HG03432 (cell line): ENCODE results near the gene CELSR2.
"Not testable (repeated sequence)": the region's sequence is repeated elsewhere in the genome, so short reads cannot be mapped to it uniquely, and the experiment has no call there.

Source experiments
- ATAC-seq: cut with Tn5 transposase; IDR thresholded peaks from one replicate; pipeline ENCODE4 v1.9.1; 2021; ENCODE audit warnings: mild to moderate bottlenecking, moderate library complexity; ENCODE audit not compliant: unreplicated experiment

The CELSR2 gene

DNA sequence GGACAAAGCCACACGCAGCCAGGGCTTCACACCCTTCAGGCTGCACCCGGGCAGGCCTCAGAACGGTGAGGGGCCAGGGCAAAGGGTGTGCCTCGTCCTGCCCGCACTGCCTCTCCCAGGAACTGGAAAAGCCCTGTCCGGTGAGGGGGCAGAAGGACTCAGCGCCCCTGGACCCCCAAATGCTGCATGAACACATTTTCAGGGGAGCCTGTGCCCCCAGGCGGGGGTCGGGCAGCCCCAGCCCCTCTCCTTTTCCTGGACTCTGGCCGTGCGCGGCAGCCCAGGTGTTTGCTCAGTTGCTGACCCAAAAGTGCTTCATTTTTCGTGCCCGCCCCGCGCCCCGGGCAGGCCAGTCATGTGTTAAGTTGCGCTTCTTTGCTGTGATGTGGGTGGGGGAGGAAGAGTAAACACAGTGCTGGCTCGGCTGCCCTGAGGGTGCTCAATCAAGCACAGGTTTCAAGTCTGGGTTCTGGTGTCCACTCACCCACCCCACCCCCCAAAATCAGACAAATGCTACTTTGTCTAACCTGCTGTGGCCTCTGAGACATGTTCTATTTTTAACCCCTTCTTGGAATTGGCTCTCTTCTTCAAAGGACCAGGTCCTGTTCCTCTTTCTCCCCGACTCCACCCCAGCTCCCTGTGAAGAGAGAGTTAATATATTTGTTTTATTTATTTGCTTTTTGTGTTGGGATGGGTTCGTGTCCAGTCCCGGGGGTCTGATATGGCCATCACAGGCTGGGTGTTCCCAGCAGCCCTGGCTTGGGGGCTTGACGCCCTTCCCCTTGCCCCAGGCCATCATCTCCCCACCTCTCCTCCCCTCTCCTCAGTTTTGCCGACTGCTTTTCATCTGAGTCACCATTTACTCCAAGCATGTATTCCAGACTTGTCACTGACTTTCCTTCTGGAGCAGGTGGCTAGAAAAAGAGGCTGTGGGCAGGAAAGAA is 25.5 kb downstream of the CELSR2 start:
- ATAC-seq, result no peak

DNA sequence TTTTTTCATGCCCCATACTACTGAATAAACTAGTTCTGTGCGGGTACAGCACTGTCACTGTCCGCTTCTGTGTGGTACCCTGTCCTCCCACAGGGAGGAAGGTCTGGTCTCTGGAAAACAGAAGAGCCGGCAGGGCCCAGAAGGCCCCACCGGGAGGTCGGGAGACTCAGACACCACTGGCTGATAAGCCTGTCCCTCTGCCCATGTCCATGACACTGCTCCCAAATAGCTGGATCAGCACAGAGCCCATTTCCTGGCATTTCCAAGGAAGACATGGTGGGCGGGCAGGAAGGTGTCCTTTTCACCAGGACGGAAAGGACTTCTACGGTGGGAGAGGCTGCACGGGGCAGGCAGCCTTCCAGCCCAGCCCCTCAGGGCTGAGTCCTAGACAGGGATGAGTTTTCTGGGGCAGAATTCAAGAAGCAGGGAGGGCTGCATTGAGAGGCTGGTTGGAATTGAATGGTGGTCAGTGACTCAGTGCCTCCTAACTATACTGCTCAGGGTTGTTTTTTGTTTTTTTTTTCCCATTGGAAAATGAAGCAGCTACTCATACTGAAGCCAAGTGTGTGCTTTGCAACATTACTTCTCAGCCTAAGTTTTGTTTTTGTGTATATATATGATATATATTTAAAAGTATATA is 26.5 kb downstream of the CELSR2 start:
- ATAC-seq, result no peak

DNA sequence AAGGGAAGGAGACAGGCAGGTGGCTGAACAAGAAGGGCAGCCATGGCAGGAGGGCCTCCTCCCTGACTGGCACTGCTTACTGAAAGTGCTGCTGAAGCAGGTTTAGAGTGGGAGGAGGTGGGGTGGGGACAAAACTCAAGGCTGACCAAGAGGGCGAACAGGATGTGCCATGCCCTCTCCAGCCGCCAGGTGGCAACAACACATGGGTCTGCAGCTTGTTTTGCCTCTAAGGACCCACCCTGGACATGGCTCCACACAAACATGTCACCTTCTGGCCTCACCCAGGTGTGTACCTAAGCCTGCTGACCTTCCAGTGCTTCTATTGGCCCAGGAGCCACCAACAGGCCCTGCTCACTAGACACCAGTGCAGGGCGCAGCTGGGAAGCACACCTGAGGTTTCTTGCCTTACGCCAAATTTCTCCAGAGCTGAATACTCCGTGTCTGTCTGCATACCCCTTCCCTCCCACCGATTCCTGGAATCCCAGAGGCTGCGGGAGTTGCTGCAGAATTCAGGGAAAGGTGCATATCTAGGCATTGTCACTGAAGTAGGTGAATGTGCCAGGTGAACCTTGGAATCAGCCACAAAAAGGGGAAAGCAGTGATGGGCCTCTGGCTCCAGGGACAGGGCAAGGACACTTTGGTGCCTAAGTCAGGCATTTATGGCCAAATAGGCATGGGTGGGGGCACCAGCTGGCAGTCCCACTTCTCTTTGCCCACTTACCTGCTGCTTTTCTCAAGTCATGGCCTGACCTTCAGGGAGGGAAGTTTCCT is 28.3 kb downstream of the CELSR2 start:
- peak; percentile 84 for ATAC-seq

DNA sequence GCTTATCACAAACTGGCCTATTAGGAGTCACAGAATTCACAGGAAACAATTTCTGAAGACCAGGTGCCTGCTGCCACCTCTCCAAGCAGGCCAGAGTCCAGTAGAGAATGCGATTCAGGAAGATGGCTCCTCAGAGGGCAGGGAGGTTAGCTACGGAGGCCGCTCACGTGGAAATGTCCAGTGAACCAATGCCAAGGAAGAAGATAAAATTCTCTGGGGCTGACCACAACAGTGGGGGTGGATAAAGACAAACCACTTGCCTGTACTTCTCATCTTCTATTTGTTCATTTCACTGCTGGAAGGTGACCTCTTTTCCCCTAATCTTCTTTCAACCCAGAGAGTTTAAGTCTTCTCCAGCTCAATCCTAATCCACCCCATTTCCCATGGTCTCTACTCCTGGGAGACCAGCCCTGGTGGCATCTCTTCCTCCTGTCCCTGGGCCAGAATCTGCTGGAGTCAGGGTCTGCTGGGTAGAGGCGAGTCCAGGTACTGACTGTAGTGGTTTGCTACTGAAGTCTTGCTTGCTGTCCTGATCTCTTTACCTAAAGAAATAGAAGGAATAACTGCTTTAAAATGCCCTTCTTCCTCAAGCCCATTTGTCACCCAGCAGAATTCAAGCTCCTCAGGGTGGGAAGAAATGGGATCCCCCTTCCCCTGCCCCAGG is 30.4 kb downstream of the CELSR2 start:
- ATAC-seq, result no peak

DNA sequence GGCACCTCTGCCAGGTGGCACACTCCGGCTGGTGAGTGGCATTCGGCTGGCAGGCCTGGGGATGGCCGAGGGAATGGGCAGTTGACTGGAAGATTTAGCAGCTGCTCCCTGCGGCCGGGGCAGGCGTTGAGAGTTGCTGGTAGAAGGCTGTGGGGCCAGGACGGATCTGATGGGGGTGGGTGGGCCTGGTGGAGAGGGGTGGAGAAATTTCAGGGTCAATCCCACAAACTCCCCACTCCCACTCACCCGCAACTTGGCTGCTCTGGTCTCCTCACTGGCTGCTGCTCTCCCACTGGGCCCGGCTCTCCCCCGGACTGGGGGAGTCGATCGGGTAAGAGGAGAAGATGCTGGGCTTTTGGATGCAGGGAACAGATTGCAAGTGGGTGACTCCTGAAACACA is 31.5 kb downstream of the CELSR2 start:
- no peak for ATAC-seq

DNA sequence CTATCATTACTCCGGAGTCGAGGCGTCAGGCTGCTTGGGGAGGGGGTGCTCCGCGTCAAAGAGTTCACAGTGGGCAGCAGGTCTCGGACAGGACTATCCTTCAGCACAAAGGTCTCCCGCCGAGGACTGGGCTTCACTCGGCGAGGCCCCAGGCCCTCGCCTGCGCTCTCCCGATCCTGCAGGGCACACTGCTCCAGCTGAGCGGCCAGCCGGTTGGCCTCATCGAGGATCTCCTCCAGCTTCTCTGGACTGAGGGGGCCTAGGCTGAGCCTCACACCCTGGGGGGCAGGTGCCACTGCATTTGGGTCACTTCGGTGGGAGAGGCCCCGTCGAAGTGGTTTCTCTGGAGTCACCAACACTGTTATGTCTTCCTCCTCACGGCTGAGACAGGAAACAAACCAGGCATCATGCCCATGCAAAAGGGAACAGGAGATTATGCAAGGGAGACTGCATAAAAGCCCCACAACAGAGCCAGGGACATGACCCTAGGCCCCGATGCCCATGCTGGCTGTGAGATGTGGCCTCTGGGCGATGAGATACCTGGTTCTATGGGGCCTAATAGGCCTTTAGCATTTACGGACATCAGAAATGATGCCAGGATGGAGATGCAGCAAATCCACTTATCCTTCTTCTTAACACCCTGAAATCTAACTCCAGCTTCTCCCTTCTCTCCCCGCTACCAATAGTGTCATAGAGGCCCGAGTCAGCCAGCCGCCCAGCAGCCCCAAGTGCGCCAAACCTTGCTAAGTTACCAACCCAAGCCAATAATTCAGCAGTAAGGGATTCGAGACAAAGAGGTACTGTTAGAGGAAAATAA is 32.5 kb downstream of the CELSR2 start:
- ATAC-seq, result no peak

DNA sequence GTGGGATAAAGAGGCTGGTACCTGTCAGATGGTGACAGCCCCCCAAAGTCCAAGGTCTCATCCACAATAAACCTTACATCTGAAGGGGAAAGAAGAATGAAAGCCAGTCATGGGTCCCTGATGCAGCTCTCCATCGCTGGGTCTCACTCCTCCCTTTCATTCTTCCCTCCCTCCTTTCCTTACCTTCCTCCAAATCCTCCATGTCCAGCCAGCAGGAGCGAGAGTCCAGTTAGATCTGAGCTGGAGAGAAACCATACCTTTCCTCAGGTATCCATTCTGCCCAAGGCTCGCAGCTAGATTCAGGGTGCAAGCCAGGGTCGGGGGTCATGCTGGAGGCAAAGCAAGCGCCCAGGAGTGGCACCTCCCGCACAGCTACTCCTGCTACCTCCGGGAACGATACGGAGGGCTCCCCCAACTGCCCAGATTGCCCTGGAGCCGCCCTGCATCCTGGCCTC is 33.2 kb downstream of the CELSR2 start:
- ATAC-seq, result no peak

DNA sequence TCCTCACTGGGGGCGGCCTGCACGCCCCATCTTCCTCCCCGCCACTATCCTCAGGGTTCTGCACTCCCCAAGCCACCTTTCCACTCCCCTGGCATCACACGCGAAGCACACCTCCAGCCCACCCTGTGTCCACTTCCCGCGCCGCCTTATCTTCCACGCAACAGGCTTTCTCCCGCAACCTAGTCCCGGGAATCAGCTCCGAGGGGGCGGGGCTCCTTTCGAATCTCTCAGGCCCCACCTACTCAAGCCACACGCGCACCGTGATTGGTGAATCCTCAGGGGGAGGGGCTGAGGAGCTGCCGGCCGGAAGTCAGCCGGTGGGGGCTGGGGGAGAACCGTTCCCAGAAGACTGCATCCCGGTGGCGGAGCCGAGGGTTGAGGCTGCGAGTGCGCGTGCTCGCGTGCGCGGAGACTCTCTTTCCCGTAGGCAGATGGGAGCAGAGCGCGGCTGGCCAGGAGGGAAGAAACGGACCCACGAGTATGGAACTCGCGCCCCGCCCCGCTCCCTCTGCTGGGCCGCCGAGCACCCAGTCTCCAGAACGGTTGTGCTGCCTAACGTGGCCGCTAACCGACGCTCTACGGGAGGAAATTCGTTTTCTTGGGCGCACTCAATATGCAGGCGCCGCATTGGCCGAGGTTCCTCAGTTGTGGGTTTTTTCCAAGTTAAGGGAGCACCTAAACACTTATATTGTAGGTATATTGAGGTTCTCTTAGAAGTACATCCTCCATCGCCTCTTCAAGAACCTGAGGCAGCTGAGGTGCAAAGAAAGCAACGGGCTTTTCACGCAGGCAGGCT is 33.8 kb downstream of the CELSR2 start, which contains the start of gene PSRC1:
PSRC1 (minus strand) TSS at position 194 of the 796 bp plus-strand sequence.
- ATAC-seq, result peak; percentile 98

DNA sequence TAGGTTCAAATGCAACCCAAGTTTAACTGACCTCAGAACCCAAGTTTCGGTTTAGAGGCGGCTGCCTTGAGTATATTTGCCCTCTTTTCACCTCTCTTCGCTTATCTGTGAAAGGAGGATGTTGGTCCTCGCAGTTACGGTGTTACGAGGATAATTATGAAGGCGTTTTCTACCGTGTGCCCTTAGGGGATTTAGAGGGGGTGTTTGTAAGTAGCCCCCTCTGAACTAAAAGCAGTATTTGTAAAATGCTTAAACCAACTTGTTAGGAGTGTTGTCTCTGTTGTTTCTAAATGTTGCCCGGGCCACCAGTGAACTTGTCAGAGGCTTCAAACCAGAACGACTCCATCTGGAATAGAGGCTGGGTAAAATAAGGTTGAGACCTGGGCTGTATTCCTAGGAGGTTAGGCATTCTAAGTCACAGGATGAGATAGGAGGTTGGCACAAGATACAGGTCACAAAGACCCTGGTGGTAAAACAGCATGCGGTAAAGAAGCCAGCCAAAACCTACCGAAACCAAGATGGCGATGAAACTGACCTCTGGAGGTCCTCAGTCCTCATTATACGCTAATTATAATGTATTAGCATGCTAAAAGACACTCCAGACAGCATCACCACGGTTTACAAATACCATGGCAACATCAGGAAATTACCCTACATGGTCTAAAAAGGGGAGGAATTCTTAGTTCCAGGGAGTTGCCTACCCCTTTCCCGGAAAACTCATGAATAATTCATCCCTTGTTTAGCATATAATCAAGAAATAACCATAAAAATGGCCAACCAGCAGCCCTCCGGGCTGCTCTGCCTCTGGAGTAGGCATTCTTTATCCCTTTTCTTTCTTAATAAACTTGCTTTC is 34.6 kb downstream of the CELSR2 start:
- ATAC-seq, result no peak

DNA sequence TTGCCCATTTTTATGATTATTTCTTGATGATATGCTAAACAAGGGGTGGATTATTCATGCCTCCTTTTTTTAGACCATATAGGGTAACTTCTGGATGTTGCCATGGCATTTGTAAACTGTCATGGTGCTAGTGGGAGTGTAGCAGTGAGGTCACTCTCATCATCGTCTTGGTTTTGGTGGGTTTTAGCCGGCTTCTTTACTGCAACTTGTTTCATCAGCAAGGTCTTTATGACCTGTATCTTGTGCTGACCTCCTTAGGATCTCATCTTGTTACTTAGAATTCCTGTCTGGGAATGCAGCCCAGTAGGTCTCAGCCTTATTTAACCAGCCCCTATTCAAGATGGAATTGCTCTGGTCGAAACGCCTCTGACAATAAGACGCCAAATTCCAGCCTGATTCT is 37.4 kb downstream of the CELSR2 start:
- not testable (repeated sequence) for ATAC-seq

DNA sequence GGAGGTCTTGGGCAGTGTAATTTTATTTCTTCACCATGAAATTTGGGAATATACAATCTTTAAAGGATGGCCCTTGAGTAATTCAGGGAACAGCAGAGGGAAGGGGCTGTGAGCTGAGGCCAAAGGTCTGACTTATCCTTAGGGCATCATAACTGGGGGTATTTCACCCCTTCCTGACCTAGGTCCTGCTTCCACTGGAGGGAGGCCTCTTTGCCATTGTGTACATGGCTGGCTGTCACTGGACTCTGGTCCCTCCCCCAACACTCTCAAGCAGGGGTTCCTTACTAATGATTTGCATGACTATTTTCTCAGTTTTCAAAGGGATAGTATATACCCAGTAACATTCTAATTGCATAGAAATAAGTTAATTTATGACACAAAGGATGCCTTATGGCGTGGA is 40.8 kb downstream of the CELSR2 start:
- ATAC-seq, result no peak

DNA sequence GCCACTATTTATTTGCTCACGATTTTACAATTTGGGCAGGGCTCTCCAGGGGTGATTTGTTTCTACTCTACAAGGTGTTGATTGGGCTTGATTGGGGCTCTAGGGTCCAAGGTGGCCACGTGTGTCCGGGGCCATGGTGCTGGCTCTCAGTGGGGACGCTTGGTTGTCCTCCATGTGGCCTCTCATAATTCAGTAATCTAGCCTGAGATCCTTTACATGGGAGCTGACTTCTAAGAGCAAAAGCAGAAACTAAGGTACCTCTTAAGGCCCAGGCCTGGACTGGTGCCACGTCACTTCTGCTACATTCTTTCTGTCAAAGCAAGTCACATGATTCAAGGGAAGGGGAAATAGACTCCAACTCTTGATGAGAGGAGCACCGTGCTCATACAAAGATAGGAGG is 41.7 kb downstream of the CELSR2 start:
- ATAC-seq, result no peak

DNA sequence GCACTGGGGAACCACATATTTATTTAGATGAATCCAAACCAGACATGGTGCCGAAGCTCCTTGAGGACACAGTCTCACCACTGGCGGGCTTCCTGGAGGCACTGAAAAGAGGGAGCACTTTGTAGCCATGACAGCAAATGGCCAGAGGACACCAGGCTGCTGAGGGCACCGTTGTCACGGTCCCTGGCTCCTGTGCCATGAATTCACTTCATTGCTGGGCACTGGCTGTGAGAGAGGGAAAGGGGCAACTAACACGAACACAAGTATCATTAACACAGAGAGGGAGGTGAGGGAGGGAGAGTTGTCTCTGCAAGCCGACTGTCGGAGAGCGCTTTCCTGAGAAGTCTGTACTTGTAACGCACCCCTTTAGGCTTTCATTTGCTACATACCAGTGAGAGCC is 43.0 kb downstream of the CELSR2 start:
- no peak for ATAC-seq

DNA sequence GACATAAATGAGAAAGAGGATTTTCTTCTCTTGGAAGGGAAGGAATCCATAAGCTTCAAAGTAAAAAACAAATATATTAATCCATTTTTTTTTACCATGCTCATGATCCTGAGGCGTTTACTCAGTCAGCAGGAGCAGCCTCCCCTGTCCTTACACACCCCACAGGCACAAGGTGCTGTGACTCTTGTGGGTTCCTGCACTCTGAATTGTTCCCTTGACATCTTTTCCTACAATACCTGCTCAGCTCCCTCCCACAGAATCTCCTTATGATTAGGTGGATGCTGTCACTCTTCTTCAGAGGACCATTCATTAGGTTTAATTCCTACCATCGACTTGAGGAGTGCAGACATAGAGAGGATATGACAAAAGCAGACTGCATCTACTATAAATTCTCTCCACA is 43.7 kb downstream of the CELSR2 start:
- no peak for ATAC-seq

DNA sequence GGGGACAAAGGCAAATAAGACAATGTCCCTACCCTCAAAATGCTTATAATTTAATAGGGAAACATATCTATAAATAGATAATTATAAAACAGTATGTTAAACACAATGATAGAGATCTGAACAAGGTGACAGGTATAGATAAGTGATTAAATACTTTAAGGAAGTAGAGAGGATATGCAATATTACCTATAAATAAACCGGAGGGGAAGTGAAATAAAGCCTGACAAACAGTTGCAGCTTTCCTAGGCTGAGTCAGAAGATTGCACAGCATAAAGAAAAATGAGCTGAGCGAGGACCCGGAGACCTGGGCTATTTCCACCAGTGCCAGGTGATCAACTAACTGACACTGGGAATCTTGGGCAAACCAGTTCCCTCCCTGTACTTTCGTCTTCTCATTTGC is 45.1 kb downstream of the CELSR2 start:
- no peak for ATAC-seq

DNA sequence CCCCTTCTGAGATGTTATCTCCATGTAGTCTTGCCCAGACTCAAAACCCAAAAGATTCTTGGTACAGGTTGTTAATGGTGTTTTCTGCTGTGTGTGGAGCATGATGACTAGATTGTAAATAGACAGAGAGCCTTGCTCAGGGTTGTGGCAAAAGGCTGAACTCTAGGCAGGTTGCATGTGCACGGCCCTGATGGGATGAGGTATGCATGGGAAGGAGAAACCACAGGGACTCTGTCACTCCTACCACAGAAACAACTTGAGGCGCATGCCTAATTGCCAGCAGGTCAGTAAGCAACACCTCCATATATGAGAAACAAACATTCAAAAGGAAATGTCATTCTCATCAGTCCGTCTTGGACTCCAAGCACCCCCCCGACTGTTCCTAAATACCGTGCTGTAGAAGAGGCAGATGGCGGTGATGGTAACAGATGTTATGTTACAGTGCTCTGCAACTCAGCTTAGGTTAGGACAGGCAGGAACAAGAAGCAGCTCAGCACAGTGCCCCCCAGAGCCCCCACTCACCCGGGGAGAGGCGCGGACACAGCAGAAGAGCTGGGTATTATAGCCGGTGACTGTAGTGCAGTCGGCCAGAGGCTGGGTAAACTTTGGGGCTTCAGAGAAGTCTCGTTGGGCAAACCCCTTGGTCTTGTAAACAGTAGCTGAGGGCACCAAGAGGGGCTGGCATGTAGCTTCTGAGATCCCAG is 46.5 kb downstream of the CELSR2 start:
- no peak for ATAC-seq

DNA sequence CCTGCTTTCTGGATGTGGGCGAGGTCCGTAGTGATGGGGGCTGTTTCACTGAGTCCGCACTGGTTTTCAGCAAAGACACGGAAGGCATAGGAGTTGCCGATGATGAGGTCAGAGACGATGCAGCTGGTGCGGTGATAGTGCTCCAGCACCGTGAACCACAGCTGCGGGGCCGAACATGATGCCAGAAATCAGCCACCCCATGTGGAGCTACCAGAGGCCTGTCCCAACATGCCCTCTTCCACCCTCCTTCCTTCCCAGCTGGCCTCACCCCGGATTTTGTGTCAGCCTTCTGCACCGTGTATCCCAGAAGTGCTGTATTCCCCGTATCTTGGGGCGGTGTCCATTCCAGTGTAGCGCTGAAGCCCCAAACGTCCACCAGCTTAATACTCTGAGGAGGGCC is 47.4 kb downstream of the CELSR2 start:
- no peak for ATAC-seq
